GM18505 (cell line): ENCODE results near the gene CLIC5.

ENCODE experiments used
- ATAC-seq: cut with Tn5 transposase; IDR thresholded peaks from one replicate; pipeline ENCODE4 v1.9.1; 2021; ENCODE audit not compliant: unreplicated experiment
- POLR2A ChIP-seq: IDR thresholded peaks from 4 replicates; pipeline ENCODE4 v1.6.1; 2011; ENCODE audit warnings: borderline replicate concordance; ENCODE audit not compliant: insufficient read depth, insufficient read length; ENCODE audit errors: extremely low read depth

Gene CLIC5

DNA sequence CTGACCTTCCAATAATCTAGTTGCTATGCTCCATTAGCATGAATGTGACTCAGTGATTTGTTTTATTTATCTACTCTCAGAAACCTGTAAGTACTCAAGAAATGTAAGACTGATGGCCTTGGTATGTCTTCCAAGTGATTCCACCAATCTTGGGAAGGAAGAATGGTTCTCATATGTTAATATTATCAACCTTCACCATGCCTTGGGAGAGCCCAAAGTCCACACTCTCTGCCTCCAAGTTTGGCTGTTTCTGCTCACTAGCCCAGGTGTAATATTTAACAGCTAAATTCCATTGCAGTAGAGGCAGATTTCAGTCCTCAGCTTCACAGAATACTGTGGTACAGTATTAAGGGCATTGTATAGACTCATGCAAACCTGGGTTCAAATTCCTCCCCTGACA lies 51.8 kb downstream of the CLIC5 start:
- no peak for TF ChIP-seq POLR2A
- ATAC-seq, result no peak

DNA sequence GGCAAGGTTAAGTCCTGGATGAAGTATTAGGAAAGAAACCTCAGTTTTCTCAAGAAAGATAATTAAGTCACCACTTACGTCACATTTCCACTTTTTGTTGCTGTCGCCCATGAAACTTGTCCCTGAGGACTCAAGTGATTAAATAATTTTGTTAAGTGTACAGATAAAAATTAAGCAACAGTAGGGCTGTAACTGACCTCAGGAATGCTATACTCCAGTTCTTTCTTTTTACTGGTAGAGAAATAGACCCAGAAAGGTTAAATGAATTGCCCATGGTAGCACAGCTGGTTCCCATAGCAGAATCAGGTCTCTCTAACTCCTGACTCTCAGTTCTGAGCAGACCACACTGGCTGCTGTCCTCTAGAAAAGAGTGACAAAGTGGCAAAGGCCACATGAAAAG lies 54.5 kb downstream of the CLIC5 start:
- no peak for ATAC-seq
- TF ChIP-seq POLR2A, result no peak

DNA sequence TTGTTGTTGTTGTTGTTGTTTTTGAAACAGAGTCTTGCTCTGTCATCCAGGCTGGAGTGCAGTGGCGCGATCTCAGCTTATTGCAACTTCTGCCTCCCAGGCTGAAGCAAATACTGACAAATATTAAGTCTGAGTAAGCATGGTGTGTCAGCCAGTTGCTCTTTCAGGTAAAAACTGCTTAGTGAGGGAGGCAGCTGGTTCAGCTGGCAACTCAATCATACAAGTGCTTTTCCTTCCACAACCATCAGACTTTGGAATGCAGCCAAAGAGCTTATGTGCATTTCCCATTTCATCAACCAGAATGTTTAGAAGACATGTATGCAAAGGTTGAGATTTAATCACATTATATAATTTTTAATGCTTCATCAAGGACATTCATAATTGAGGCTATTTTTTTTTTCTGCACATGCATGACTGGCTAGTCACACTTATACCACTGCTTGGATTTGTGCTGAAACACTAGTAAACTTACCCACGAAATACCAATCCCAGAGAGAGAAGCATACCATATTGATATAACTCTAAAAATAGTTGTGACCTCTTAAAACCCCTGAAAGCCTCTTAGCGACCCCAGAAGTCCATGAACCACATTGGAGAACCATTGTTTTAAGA lies 56.0 kb downstream of the CLIC5 start:
- TF ChIP-seq POLR2A, result no peak

DNA sequence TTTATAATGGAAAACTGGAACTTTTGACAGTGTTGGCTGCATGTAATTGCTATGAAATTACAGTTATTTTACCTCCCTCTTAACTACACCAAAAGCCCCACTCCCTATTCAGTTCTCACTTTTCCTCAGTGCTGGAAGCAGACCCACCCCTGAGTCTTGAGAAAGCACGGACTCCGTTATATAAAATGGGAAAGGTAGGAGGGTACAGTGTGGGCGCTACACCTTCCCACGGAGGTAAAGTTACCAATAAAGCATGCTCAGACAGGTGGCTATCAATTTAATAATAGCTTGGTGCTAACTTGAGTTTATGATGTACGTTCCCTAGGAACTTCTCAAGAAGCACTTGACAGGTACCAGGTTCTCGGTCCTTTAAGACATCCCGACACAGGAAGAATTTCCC lies 59.0 kb downstream of the CLIC5 start:
- ATAC-seq, result no peak
- no peak for TF ChIP-seq POLR2A

More for the DNA sequence above, 56.0 kb downstream of the CLIC5 start:
- no peak for ATAC-seq

DNA sequence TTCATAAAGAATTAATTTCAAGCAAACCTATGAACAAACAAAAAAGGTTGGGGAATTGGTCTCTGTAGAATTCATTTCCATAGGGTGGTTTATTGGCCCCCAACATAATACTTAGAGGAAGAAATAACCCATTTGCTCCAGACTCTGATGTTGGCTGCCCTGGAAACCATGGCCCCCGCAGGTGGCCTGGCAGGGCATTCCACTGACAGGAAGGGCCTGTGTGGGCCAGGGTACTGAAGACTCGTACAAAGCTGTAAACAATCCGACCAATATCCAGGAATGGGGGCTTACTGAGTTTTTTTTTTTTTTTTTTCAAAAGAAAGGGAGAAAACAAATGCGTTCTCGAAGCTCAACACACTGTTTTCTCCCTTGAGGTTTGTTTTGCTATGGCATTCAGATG lies 59.5 kb downstream of the CLIC5 start:
- no peak for ATAC-seq
- no peak for TF ChIP-seq POLR2A

DNA sequence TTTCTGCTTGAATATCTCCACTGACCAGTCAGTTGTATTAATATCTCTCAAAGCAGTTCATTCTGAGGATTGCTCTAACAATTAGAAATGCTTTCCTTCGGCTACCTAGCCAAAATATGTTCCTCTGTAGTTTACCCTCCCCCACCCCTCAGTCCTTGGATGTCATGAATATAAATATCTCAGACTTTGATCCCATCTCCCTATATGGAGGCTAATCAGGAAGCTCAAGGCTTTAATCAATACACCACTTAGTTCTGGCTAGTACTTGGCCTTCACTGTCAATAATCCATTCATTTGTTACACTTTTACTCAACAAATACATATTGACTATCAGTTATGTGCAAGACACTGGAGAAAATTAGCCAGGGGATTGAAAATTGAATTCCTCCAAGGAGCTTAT lies 60.1 kb downstream of the CLIC5 start:
- no peak for TF ChIP-seq POLR2A
- no peak for ATAC-seq

DNA sequence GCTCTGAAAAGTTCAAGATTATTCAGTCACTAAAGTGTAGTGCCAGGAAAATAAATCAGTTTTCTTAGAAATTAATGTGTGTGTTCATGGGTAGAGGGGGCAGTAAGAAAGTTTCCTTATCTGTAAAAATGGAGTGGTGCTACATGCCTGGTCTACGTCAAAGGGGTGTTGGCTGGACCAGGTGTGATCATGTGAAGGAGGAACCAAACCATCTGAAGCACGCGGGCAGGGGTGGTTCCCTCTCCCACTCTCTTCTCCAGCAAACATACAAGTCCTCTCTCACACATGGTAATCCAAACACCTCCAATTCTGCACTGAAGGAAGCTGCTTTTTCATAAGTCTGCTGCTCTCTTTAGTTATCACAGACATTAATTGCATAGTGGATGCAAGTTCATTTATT lies 63.1 kb downstream of the CLIC5 start:
- TF ChIP-seq POLR2A, result no peak
- ATAC-seq, result no peak

DNA sequence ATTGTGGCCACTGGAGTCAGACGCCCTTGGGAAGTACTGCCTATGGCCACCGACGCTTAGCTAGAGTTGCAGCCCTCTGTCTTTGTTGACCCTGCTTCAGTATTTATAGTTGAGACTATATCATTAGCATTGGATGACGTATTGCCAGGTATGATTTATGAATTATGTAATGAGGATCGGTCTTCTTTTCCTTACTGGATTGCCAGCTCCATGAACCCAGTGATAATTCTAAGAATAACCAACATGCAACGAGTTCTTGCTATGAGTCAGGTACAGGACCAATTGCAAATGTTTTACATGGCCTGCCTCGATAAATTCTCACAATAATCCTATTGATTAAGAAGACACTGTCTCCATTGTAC lies 63.5 kb downstream of the CLIC5 start:
- TF ChIP-seq POLR2A, result no peak
- ATAC-seq, result no peak

DNA sequence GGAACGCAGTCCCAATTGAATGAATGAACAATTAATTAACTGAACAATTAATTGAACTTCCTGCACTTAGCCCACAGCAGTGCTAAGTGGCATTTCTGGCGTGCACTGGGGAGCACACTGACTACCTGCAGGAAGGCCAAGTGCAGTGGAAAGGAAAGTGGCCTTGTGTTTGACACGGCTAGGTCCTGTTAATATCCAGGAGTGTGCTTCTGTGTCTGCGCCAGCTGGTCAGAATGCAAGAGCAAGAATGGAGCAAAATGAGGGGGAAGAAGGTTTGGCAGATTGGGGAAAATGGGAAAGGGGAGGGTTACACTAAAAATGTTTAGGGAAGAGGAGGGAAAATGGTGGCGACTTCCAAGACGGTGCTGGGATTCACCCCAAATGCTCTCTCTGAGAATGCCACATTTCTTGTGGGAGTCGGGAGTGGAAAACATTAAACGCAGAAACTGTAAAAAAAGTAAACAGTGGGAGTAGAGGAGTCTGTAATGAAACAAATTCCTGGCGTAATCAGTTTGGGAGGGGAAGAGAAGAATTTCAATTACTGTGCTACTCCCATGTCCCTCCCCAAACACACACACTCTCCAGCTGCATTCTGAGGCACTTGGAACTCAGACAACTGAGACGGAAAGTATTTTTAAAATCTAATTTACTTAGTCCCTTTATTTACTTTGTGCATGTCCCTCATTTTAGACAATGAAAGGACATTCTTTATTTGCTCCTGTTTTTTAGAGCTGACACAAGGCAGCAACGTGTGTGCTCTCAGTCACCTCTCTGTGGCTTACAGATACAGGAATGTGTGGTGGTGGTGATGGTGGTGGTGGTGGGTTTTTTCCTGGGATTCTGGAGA lies 64.1 kb downstream of the CLIC5 start:
- ATAC-seq, result no peak
- TF ChIP-seq POLR2A, result no peak

DNA sequence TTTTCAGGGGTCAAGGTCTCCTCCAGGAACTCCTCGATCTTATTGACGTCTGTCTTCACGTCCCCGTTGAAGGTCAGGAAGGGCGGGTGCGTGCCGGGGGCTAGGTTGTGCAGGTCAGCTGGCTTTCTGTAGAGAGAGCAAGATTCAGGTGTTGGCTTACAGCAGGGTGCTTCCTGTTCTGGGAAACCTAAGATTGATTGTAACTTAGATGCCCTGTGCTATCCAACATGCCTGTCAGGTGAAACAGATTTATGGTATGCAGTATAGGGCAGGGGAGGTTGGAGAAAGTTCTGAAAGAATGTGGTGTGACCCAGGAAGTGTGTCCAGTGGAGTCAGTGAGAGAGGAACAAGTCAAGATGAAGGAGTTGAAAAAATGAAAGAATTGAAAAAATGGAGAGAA lies 66.4 kb downstream of the CLIC5 start:
- no peak for TF ChIP-seq POLR2A
- no peak for ATAC-seq

DNA sequence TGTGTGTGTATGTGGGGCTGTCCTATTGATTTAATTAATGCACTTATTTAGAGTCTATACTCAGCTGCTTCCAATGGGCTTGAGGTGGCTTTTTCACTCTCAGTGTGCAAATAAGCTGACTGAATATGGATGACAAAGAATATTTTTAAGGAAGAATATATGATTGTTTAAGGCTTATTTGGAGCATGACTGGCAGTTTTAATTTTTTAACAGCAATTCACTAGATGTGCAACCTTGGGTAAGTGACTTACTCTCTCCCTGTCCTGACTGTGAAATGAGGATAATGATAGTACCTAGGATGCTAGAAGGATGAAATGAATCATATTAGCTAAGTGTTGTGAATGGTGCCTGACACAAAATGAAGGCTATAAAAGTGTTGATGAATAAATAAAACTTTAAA lies 67.9 kb downstream of the CLIC5 start:
- TF ChIP-seq POLR2A, result no peak

DNA sequence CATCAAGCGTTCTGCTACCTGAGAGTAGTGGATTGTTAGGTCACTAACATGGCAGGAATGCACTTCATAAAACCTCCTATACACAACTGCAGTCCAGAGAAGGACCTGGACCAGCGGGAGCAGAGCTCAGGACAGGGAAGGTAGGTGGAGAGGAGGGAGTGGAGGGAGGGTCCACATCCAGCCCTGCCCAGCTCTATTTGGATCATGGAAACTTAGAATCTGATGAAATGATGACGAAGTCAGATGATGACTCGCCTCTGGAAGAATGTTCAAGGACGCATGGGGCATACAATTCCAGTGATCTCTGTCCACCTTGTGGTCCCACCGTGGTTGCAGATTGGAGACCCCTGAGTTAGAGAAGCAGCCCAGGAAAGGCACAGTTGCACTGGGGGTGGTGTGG lies 68.8 kb downstream of the CLIC5 start:
- no peak for TF ChIP-seq POLR2A
- no peak for ATAC-seq

More for the DNA sequence above, 67.9 kb downstream of the CLIC5 start:
- no peak for ATAC-seq

DNA sequence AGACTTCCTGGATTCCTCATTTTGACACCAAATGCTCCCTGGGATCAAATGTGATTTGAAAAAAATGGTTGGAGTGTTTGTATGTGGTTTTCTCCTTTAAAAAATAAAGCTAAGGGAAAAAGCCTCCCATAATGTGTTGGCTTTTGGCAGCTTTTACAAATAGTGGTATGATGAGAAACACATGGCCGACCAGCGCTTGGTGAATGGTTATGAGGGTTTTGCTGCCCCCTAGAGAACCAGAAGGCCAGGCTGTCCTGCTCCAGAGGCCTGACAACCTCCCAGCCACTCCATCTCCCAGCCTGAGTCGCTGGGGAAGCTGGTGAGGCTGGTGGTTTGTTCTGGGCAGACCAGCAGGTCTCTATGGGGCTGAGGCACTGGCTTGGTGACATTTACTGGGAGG lies 69.3 kb downstream of the CLIC5 start:
- no peak for ATAC-seq
- TF ChIP-seq POLR2A, result no peak

DNA sequence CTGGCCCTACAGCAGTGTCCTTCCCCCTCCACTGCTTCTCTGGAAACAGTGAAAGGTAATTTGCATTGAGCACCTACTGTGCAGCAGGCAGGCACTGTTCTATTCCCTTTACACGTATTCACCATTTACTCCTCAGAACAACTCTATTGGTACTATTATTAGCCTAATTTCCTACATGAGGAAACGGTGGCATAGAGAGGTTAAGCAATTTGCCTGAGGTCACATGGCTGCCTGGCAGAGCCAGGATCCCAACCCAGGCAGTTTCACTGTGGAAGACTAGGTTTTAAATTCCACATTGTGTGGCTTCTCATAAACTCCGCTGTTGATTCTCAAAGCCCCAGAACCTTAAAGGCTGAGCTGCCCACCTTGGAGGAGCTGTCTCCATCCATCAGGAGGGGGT lies 72.7 kb downstream of the CLIC5 start:
- ATAC-seq, result no peak
- TF ChIP-seq POLR2A, result no peak
